Endometrial microvascular endothelial cells (primary cell): ENCODE measurements around the gene SEC24A. TPM values are rescaled to one million over a fixed set of nuclear protein-coding genes. Genes with fewer than 3 reads are reported as not detected.
"Not testable (repeated sequence)": the region's sequence is repeated elsewhere in the genome, so short reads cannot be mapped to it uniquely, and the experiment has no call there.

Source experiments
- in situ Hi-C: cut with HindIII; loops from 2 replicates; pipeline ENCODE4 v1.10.0; 2017; ENCODE audit warnings: low sequenced_read_pairs, low pct_unique_long_range_greater_than_20kb; ENCODE audit errors: inconsistent ontology term
- total RNA-seq: library from RNA; depleted of rRNA; stranded (reverse); fragments of >200 nt; gene quantifications from one replicate; pipeline ENCODE4 v1.2.3, GENCODE V29; 2015; ENCODE audit errors: inconsistent ontology term

Gene SEC24A
- total RNA-seq, 1 donor from 2014 or later, result 21.6 TPM

DNA sequence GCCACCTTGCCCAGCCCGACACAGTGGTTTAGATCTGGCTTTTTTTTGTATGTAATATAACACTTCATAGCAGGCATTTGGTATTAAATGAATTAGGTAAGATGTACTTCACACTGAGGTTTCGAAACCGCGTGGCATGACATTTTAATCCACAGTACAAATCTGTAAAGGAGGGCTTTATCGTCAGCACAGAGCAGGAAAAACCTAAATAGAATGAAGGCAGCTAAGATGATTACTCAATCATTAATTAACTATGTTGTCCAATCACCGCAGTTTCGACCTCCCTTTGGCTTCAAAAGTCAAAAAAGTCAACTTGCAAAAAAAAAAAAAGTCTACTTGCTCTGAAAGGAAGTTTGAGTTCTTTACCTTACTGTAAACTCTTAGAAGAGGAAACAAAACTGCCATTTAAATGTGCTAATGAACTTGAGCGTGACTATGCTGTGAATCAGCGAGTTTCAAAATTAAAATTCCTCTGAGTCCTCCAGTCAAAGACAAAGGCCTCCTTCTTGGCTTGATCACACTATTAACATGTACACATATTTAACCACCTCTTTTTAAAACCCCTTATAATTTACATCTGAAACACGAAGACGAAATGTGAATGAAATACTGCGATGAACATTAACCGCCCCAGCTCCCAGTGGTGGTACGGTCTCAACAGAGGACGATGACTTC lies 698 bp upstream of the SEC24A start:
- in situ Hi-C loops, result no loop called here

DNA sequence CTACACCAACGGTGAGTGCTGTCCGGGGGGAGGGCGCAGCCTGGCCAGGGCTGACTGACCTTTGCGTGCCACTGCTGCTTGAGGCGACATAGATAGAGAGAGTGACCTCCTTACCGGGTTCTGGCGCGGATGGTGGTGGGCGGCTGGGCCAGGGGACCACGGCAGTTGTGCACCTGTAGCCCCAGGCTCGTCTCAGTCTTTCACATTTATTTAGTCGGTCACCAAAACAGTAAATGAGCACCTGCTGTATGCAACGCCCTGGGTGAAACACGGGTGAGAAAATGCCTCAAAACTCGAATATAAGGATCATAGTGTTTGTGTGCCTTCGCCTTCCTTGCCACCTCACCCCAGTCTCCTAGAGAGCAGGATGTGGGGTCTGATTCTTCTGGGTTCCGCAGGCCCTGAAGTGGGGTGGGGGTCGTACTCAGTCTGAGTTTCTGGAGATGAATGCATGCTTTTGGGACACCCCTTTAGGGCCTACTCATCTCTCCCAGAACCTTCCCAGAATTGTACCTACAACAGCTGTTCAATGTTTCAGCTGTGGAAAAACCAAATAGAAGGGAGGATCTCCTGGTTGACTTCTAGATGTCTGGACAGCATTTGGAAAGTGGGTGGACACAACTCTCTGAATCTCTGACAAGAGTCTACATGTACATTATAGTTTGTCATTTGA lies 714 bp downstream of the SEC24A start:
- in situ Hi-C loops, result no loop called here

DNA sequence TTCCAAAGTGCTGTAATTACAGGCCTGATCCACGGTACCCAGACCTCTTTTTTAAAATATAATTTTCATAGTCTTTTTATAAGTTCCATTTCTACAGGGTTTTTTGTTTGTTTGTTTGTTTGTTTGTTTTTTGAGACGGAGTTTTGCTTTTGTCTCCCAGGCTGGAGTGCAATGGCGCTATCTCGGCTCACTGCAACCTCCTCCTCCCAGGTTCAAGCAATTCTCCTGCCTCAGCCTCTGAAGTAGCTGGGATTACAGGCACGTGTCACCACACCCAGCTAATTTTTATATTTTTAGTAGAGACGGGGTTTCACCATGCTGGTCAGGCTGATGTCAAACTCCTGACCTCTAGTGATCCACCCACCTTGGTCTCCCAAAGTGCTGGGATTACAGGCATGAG lies 2.1 kb downstream of the SEC24A start:
- in situ Hi-C loops, result not testable (repeated sequence)

DNA sequence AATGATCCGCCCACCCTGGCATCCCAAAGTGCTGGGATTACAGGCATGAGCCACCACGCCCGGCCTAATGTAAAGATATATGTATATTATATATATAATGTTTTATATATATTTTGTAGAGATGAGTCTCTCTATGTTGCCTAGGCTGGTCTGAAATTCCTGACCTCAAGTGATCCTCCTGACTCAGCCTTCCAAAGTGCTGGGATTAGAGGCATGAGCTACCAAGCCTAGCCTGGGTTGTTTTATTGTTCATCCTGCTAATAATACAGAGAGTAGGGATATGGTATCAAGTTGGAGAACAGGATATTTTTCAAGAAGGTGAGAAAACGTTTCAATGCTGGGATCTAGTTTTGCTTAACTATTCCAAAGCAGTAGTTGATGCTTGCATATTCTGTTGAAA lies 2.9 kb downstream of the SEC24A start:
- in situ Hi-C loops, result no loop called here

DNA sequence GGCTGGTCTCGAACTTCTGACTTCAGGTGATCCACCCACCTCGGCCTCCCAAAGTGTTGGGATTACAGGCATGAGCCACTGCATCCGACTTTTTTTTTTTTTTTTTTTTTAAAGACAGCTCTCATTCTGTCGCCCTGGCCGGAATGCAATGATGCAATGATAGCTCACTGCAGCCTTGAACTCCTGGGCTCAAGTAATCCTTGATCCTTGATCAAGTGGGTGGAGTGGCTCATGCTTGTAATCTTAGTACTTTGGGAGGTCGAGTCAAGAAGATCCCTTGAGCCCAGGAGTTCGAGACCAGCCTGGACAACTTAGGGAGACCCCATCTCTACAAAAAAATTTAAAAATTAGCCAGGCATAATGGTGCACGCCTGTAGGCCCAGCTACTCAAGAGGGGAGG lies 8.1 kb downstream of the SEC24A start:
- in situ Hi-C loops, result no loop called here

DNA sequence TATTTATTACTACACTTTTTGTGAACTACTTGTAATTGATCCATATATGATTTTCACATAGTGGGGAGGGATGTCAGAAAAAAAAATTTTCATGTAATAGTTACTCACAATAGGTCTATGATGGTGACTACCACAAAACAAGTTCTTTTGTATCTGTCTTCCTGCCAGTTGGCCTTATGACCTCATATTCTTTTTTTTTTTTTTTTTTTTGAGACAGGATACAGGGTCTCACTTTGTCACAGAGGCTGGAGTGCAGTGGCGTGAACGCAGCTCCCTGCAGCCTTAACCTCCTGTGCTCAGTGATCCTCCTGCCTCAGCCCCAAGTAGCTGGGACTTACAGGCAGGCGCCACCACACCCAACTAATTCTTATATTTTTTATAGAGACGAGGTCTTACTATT lies 10.9 kb downstream of the SEC24A start:
- in situ Hi-C loops, result no loop called here

DNA sequence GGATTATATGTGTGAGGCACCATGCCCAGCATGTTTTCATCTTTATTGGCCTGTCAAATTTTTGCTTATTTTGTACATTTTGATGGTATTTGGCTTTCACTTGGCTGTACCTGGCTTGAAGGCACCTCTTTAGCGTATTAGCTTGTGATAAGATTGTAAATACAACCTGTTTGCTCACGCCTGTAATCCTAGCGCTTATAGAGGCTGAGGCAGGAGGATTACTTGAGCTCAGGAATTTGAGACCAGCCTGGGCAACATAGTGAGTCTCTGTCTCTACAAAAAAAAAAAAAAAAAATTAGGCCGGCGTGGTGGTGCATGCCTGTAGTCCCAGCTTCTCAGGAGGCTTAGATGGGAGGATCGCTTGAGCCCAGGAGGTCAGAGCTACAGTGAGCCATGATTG lies 11.3 kb downstream of the SEC24A start:
- in situ Hi-C loops, result no loop called here

DNA sequence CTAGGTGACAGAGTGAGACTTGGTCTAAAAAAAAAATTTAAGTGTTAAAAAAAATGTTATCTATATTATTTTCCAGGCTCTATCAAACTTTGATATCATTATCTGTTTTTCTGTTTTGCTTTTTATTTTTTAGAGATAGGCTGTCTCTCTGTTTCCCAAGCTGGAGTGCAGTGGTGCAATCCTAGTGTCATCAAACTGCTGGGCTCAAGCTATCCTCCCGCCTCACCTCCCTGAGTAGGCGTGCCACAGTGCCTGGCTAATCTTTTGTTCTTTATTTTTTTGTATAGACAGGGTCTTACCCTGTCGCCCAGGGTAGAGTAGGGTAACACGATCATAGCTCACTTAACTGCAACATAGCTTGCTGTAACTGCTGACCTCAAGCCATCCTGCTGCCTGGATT lies 14.4 kb downstream of the SEC24A start:
- in situ Hi-C loops, result no loop called here

DNA sequence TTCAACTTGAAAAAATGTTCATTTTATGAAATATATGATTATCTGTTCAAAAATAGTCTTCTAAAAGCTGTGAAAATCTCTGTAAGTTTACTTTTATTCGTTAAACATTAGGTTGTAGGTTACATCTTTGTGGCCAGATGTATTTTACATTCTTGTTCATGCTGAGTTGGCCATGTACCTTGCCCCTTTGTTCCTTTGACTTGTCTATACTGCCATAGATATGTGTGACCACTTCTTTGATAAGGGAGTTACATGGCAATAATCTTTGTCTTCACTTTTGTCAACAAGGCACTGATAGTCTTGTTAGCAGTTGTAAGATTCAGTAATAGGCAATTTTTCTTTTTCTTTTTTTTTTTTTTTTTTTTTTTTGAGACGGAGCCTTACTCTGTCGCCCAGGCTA lies 15.9 kb downstream of the SEC24A start:
- in situ Hi-C loops, result no loop called here

DNA sequence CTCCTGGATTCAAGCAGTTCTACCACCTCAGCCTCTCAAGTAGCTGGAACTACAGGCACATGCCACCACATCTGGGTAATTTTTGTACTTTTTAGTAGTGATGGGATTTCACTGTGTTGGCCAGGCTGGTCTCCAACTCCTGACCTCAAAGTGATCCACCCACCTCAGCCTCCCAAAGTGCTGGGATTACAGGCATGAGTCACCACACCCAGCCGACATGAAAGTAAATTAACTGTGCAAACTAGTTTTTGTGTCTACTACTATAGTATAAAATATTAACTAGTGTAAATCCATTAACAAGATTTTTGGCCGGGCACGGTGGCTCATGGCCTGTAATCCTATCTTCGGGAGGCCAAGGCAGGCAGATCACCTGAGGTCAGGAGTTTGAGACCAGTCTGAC lies 25.0 kb downstream of the SEC24A start:
- in situ Hi-C loops, result not testable (repeated sequence)

DNA sequence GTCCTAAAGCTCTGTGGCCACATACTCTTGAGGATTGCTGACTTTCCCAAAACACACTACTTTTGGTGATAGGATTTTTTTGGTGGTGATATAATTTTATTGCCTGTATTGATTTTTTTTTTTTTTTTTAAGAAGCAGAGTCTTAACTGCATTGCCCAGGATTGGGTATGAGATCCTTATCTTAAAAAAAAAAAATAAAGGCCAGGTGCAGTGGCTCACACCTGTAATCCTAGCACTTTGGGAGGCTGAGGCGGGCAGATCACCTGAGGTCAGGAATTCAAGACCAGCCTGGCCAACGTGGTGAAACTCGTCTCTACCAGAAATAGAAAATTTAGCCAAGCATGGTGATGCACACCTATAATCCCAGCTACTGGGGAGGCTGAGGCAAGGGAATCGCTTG lies 28.8 kb downstream of the SEC24A start:
- in situ Hi-C loops, result not testable (repeated sequence)

DNA sequence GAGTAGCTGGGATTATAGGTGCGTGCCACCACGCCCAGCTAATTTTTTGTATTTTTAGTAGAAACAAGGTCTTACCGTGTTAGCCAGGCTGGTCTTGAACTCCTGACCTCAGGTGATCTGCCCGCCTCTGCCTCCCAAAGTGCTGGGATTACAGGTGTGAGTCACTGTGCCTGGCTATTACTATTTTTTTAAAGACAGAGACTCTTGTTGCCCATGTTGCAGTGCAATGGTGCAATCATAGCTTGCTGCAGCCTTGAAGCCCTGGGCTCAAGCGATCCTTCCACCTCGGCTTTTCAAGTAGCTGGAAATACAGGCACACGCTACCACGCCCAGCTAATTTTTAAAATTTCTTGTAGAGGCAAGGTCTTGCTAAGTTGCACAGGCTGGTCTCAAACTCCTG lies 41.6 kb downstream of the SEC24A start:
- in situ Hi-C loops, result not testable (repeated sequence)

DNA sequence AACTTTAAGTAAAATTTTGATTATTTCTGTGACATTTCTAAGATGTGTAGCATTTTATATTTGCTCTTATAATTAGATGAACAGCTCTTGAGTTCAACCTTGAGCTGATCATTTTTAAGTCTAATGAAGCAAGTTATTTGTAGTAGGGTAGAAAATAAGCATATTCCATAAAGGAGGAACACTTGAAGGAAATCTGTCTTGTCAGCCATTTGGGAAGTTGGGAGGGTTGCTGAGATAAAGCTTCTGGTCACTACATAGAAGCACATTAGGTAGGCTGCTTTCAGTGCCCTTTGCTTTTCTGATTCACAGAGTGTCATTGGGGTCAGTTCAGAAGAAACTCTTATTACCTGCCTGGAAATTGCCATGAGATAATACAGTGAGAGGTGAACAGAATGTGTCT lies 44.1 kb downstream of the SEC24A start:
- in situ Hi-C loops, result no loop called here

DNA sequence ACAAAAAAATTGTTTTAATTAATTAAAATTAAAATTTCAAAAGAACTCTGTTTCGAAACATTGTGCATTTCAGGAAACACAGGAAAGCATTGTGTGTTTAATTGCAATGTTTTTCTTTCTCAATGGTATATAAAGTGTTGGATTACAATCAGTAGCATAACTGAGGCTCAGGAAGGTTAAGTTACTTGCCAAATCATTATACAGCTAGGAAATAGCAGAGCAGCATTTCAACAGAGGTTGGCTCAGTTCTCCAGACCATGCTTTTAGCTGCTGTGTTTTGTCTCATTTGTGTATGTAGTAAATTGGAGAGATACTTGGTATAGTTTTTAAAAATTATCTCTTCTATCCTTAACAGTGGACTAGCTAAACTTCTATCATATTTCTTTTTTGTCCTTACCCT lies 59.7 kb downstream of the SEC24A start:
- in situ Hi-C loops, result no loop called here

DNA sequence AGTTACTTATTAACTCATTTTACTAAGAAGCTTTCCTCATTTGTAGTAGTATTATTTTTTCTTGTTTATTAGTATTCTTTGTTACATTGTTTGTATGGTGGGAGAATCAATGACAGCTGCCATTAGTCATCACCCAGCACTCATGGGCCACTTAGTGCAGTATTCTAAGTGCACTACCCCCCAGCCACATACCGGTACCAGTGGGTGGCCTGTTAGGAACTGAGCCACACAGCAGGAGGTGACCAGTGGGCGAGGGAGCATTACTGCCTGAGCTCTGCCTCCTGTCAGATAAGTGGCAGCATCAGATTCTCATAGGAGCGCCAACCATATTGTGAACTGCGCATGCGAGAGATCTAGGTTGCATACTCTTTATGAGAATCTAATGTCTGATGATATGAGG lies 65.5 kb downstream of the SEC24A start:
- in situ Hi-C loops, result no loop called here

DNA sequence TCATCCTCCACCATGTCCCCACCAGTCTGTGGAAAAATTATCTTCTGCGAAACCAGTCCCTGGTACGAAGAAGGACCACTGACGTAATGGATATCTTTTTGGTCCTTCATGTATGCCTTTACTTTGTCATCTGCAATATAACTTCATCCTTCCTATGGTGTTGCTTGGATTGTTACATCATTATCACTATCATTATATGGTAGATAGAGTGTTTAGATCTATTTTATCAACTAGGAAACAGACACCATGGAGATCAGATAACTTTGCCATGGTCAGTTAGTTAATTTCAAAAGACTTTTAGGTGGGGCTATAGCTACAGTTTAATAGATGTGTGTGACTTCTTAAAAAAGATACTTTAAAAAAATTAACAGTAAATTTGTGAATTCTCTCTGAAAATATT lies 66.0 kb downstream of the SEC24A start:
- in situ Hi-C loops, result no loop called here

DNA sequence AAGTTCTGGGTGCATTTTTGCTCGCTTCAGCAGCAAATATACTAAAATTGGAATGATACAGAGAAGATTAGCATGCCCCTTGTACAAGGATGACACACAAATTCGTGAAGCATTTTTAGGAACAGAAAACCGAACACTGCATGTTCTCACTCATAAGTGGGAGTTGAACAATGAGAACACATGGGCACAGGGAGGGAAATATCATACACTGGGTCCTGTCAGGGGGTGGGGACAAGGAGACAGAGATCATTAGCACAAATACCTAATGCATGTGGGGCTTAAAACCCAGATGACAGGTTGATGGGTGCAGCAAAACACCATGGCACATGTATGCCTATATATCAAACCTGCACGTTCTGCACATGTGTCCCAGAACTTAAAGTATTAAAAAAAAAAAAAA lies 66.9 kb downstream of the SEC24A start:
- in situ Hi-C loops, result not testable (repeated sequence)

DNA sequence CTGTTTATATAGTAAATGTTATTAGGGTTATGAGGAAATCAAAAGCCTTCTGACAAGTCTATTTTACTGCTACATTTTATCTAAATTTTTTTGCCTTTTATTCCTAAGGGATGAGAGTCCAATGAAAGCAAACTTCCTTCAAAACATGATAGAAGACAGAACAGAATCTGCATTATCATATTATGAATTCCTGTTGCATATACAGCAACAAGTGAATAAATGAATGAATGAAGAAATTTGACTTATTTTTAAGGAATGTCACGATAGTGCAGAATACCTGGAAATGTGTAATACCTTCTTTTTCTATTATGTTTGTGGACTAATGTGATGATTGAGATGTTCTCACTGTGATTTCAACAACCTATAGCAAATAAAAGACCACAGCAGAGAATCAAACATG lies 76.3 kb downstream of the SEC24A start:
- in situ Hi-C loops, result no loop called here

DNA sequence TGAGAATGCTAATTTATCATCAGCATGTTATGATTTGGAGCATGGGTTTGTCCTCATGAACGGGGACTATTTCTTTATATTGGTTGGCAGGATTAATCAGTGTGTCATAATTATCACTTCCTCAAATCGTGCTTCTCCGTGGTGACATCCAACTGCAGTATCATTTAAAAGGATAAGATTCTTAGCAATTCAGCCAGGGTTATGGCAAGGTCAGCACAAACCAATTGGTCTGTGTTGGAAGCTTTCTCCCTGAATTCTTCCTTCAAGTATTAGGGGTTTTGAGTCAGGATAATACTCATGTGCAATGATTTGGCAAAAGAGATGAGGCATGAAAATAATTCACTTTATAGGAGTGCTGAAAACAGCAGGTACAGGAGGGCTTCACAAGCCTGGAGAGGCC lies 84.2 kb downstream of the SEC24A start:
- in situ Hi-C loops, result no loop called here

DNA sequence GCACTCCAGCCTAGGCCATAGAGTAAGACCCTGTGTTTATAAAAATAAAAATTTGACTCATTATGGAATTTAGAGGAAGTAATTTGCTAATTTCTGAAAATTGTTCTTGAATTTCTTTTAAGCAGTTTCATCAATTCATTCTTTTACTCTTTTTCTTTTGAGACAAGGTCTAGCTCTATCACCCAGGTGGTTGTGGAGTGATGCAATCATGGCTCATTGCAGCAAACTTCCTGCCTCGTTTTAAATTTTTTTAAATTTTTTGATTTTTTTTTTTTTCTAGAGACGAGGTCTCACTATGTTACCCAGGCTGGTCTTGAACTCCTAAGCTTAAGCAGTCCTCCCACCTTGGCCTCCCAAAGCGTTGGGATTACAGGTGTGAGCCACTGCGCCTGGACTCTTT lies 86.7 kb downstream of the SEC24A start:
- in situ Hi-C loops, result no loop called here
